K562 (cell line): Measurements from ENCODE around the gene MKNK1. TPM values are rescaled to one million over a fixed set of nuclear protein-coding genes. Genes with fewer than 3 reads are reported as not detected.
A peak's percentile ranks its signal among the peaks of the same experiment; 100 is the strongest.

Experiments used
- AFF4 ChIP-seq: sonication (generic); formaldehyde crosslinking; IDR thresholded peaks from 2 replicates; pipeline ENCODE4 v1.8.0; 2023; ENCODE audit warnings: mild to moderate bottlenecking, missing genetic modification reagents
- MGA ChIP-seq: fragments of 450-650 bp; IDR thresholded peaks from 2 replicates; pipeline ENCODE4 v1.6.1; 2016; ENCODE audit warnings: mild to moderate bottlenecking, moderate library complexity
- PCBP1 ChIP-seq: fragments of 200-400 bp; formaldehyde crosslinking; IDR thresholded peaks from 2 replicates; pipeline ENCODE4 v1.6.1; 2018; ENCODE audit warnings: mild to moderate bottlenecking, low read depth, low read length; ENCODE audit not compliant: poor library complexity, severe bottlenecking
- TARDBP ChIP-seq: fragments of 450-650 bp; IDR thresholded peaks from 2 replicates; pipeline ENCODE4 v1.6.1; 2016
- ZNF592 ChIP-seq: fragments of 450-650 bp; IDR thresholded peaks from 2 replicates; pipeline ENCODE4 v1.6.1; 2017; ENCODE audit warnings: antibody characterized with exemption, mild to moderate bottlenecking
- polyA plus RNA-seq, 8 experiments: library from polyadenylated mRNA; depleted of rRNA in 4 of 8; stranded (reverse) in 5 of 8; unstranded in 3 of 8; fragments of >200 nt; fragmentation: Nextera tagmentation in 2 of 8; fragmentation: Illumina TruSeq in 1 of 8; extraction: Ambion mirVana in 2 of 8; extraction: Trizol in 1 of 8; gene quantifications; 2 replicates each; pipeline versions ENCODE4 v1.2.1 to v1.2.3, GENCODE V29; 2011 to 2014; ENCODE audit warnings: inconsistent platforms in 1 of 8, missing spikeins in 1 of 8
- total RNA-seq, 7 experiments: library from RNA; depleted of rRNA in 6 of 7; stranded (reverse); fragments of >200 nt in 6 of 7; fragmentation: Illumina TruSeq in 2 of 7; extraction: Trizol in 2 of 7; gene quantifications; 2 replicates each; pipeline versions ENCODE4 v1.2.1 to v1.2.3, GENCODE V29; 2011 to 2021; ENCODE audit warnings: low replicate concordance in 1 of 7

The MKNK1 gene
- total and polyA plus RNA-seq, 9 of the 15 experiments (the other 6 are each of a cell fraction or from before 2014, with no cell fraction given): 27.7 to 51.3 (median 43.7) TPM

- TF ChIP-seq MGA (peak; percentile 73), AFF4 (0 out of 2 replicates have a peak, but pooled peaks have one; percentile 57), PCBP1 (peak; percentile 84), ZNF592 (peak; percentile 55; the same call in 1 of the 2 replicates), TARDBP (peak; percentile 61; the same call in 1 of the 2 replicates)
These were observed 12.4 kb upstream of the MKNK1 start, which contains the start of gene MOB3C (continued) for GRCh38 chr1:46616277-46617107.
